OCI-LY7 (cell line): ENCODE data around the gene DTNB. TPM values are rescaled to one million over a fixed set of nuclear protein-coding genes. Genes with fewer than 3 reads are reported as not detected.

Experiments used
- BruUV-seq: library from RNA; stranded (reverse); fragments of 400-500 nt; replicated peaks from 2 replicates; lab custom pipeline; 2021; lab: Mats Ljungman, UMichigan
- CTCF ChIA-PET: fragments of 300-600 bp; sonication (Branson Sonifier 250); formaldehyde crosslinking; loops from one replicate; lab custom pipeline; 2022; ENCODE audit warnings: antibody characterized with exemption; ENCODE audit not compliant: unreplicated experiment; lab: Charles Lee
- POLR2A ChIA-PET: fragments of 300-600 bp; sonication (Branson Sonifier 250); formaldehyde crosslinking; loops from one replicate; lab custom pipeline; 2022; ENCODE audit warnings: antibody characterized with exemption; lab: Charles Lee
- DNase-seq: peaks from one replicate; pipeline ENCODE4 v3.0.0-alpha.2; 2015; ENCODE audit warnings: low spot score
- H2AFZ ChIP-seq: fragments of 200-600 bp; sonication (generic), shearing (Covaris generic); 2 replicates; pipeline ENCODE4 v1.6.1; 2014; ENCODE audit warnings: mild to moderate bottlenecking, antibody characterized with exemption, low read length, moderate library complexity
- H3K27ac ChIP-seq: fragments of 200-600 bp; sonication (generic); 2 replicates; pipeline ENCODE4 v1.5.1; 2014; ENCODE audit warnings: mixed run types, low read depth, mild to moderate bottlenecking, moderate library complexity, low read length, inconsistent platforms; ENCODE audit not compliant: poor library complexity, severe bottlenecking
- H3K36me3 ChIP-seq: fragments of 200-600 bp; sonication (generic); 2 replicates; pipeline ENCODE4 v1.6.1; 2014; ENCODE audit warnings: mild to moderate bottlenecking, antibody characterized with exemption, low read length, moderate library complexity, mixed read lengths; ENCODE audit not compliant: insufficient read depth
- H3K4me1 ChIP-seq: fragments of 200-600 bp; sonication (generic); 2 replicates; pipeline ENCODE4 v1.5.1; 2014; ENCODE audit warnings: mild to moderate bottlenecking, low read length; ENCODE audit not compliant: insufficient read depth, poor library complexity, severe bottlenecking
- H3K4me2 ChIP-seq: fragments of 200-600 bp; sonication (generic); 2 replicates; pipeline ENCODE4 v1.6.1; 2014; ENCODE audit warnings: mild to moderate bottlenecking, low read length
- H3K4me3 ChIP-seq: fragments of 200-600 bp; sonication (generic); 2 replicates; pipeline ENCODE4 v1.5.1; 2014; ENCODE audit warnings: mild to moderate bottlenecking, low read depth, low read length; ENCODE audit not compliant: poor library complexity, severe bottlenecking
- H3K79me2 ChIP-seq: fragments of 200-600 bp; sonication (generic); 2 replicates; pipeline ENCODE4 v1.6.1; 2016; ENCODE audit warnings: low read depth, mild to moderate bottlenecking, low read length, moderate library complexity, mixed read lengths; ENCODE audit not compliant: insufficient read depth
- H3K9me2 ChIP-seq: fragments of 200-600 bp; sonication (generic); 2 replicates; pipeline ENCODE4 v1.6.1; 2016; ENCODE audit warnings: mild to moderate bottlenecking, low read length, mixed read lengths; ENCODE audit not compliant: insufficient read depth
- H3K9me3 ChIP-seq: fragments of 200-600 bp; sonication (generic); 2 replicates; pipeline ENCODE4 v1.6.1; 2014; ENCODE audit warnings: mild to moderate bottlenecking, mixed run types, low read length, mixed read lengths
- H4K20me1 ChIP-seq: fragments of 200-600 bp; sonication (generic); 2 replicates; pipeline ENCODE4 v1.6.1; 2014; ENCODE audit warnings: mild to moderate bottlenecking, antibody characterized with exemption, low read length, moderate library complexity, mixed read lengths; ENCODE audit not compliant: insufficient read depth
- EZH2phosphoT487 ChIP-seq: fragments of 200-600 bp; sonication (generic); IDR thresholded peaks from 2 replicates; pipeline ENCODE4 v1.6.1; 2018; ENCODE audit warnings: low read depth, borderline replicate concordance, mild to moderate bottlenecking, mixed run types, antibody characterized with exemption, low read length, moderate library complexity, mixed read lengths
- intact Hi-C: fragments of 100-400 bp; cut with micrococcal nuclease; formaldehyde crosslinking; loops from one replicate; pipeline ENCODE4 v1.10.0; 2022; ENCODE audit not compliant: unreplicated experiment
- total RNA-seq, 2 experiments: library from RNA; depleted of rRNA in 1 of 2; stranded (reverse); fragments of >200 nt in 1 of 2; shearing (Covaris generic) in 1 of 2; gene quantifications; 2 replicates each; pipeline ENCODE4 v1.2.3, GENCODE V29; 2014 to 2022
- TF ChIP-seq, protein P1 (sequence below): fragments of 200-600 bp; sonication (generic); conservative IDR thresholded peaks from 2 replicates; pipeline ENCODE4 v1.5.1; 2014; ENCODE audit warnings: mild to moderate bottlenecking, antibody characterized with exemption, low read length, moderate library complexity, mixed read lengths

The DTNB gene
- total RNA-seq, 2 experiments from 2014 or later = 16.1 to 28.3 TPM

DNA sequence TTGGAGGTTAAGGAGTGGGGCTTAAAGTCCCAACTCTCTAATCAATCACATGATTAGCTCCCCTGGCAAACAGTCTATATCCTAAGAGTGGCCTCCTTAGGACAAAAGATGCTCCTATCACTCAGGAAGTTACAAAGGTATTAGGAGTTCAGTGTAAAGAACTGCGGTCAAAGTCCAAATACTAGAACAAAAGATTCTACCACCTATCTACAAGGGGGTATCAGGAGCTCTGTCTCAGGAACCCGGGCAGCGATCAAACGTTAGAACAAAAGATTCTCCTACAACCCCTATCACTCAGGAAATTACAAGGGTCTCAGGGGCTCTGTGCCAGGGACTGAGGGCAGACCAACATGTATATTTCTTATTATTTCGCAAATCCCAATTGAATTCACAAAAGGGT is 58.0 kb downstream of the DTNB start:
- Histone ChIP-seq H3K36me3 (no peaks in the 10 kb centered on the region), H3K79me2 (no peaks in the 10 kb centered on the region), H3K4me3 (no peak overlapping the region), H2AFZ (no peak overlapping the region), H4K20me1 (no peaks in the 10 kb centered on the region), H3K4me1 (no peaks in the 10 kb centered on the region), H3K9me3 (no peaks in the 10 kb centered on the region), H3K4me2 (no peak overlapping the region), H3K27ac (no peak overlapping the region), H3K9me2 (no peaks in the 10 kb centered on the region)
- no peak for TF ChIP-seq EZH2phosphoT487
- TF ChIP-seq, protein P1, sequence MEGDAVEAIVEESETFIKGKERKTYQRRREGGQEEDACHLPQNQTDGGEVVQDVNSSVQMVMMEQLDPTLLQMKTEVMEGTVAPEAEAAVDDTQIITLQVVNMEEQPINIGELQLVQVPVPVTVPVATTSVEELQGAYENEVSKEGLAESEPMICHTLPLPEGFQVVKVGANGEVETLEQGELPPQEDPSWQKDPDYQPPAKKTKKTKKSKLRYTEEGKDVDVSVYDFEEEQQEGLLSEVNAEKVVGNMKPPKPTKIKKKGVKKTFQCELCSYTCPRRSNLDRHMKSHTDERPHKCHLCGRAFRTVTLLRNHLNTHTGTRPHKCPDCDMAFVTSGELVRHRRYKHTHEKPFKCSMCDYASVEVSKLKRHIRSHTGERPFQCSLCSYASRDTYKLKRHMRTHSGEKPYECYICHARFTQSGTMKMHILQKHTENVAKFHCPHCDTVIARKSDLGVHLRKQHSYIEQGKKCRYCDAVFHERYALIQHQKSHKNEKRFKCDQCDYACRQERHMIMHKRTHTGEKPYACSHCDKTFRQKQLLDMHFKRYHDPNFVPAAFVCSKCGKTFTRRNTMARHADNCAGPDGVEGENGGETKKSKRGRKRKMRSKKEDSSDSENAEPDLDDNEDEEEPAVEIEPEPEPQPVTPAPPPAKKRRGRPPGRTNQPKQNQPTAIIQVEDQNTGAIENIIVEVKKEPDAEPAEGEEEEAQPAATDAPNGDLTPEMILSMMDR = no peak
- intact Hi-C loops = no loop called here
- CTCF ChIA-PET = no interaction called here
- no TSS peak for BruUV-seq
- DNase-seq = no peak
- POLR2A ChIA-PET = interaction anchor here (0.6 kb wide), 1 partner anchor 86 kb away, joined by 3 read pairs; no protein-coding TSS in a partner anchor

- no peak for TF ChIP-seq EZH2phosphoT487
- TF ChIP-seq, protein P1 = no peak
- POLR2A ChIA-PET = no interaction called here
- intact Hi-C loops = no loop called here
- CTCF ChIA-PET = no interaction called here
- DNase-seq = no peak
- Histone ChIP-seq H4K20me1 (no peaks in the 10 kb centered on the region), H3K27ac (no peak overlapping the region), H2AFZ (no peak overlapping the region), H3K4me3 (no peak overlapping the region), H3K4me2 (no peak overlapping the region), H3K79me2 (no peaks in the 10 kb centered on the region), H3K9me2 (no peaks in the 10 kb centered on the region), H3K4me1 (no peaks in the 10 kb centered on the region), H3K9me3 (no peaks in the 10 kb centered on the region), H3K36me3 (no peaks in the 10 kb centered on the region)
- no TSS peak for BruUV-seq
These were observed 58.7 kb downstream of the DTNB start for GRCh38 chr2:25614711-25615110.

- CTCF ChIA-PET = interaction anchor here (0.9 kb wide), 2 partner anchors 10 to 15 kb away, joined by 3 read pairs; no protein-coding TSS in a partner anchor
- intact Hi-C loops = loop anchor here (5.0 to 10.0 kb wide), 2 partner anchors 54 to 536 kb away; no protein-coding TSS in a partner anchor
- DNase-seq = no peak
These were observed 64.7 kb downstream of the DTNB start for GRCh38 chr2:25608718-25609117.

More at GRCh38 chr2:25608718-25609117, 64.7 kb downstream of the DTNB start:
- H3K27ac ChIP-seq = no peak overlapping the region
- H4K20me1 ChIP-seq = no peaks in the 10 kb centered on the region
- no peak overlapping the region for H2AFZ ChIP-seq
- no peaks in the 10 kb centered on the region for H3K9me2 ChIP-seq
- BruUV-seq = no TSS peak
- POLR2A ChIA-PET = interaction anchor here (0.6 to 2.4 kb wide), 4 partner anchors 10 to 245 kb away, joined by 4 to 8 read pairs (median 4); no protein-coding TSS in a partner anchor
- H3K4me2 ChIP-seq = no peak overlapping the region
- no peaks in the 10 kb centered on the region for H3K79me2 ChIP-seq
- H3K36me3 ChIP-seq = no peaks in the 10 kb centered on the region
- H3K4me1 ChIP-seq = no peaks in the 10 kb centered on the region
- no peak overlapping the region for H3K4me3 ChIP-seq
- H3K9me3 ChIP-seq = no peaks in the 10 kb centered on the region
- TF ChIP-seq EZH2phosphoT487 = no peak
- TF ChIP-seq, protein P1 = no peak
